ENCODE data around the gene ZNF536.

The ZNF536 gene

DNA sequence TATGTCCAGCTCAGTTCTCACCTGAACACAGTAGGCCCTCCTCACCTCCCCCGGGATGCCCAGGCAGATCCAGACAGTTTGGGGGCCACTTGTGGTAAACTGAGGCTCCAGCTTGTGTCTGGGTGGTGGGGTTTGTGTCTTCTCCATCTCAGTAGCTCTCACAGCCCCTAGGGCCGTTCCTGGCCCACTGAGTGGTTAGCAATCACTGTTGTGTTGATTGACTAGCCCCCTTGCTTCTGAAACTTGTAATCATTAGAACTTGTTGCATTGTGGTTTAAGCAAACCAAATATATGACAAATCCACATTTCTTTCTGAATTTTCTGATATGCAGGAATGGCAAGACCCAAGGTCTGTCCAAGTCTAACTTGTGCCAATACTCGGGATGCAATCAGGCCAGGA lies 13.9 kb upstream of the ZNF536 start:
- H3K4me3 ChIP-seq (ENCODE audit: low read depth, low read length): no peak overlapping the region
- H3K36me3 ChIP-seq (ENCODE audit: control insufficient read depth, insufficient read depth, low read length): no peaks in the 10 kb centered on the region
- H3K27me3 ChIP-seq (ENCODE audit: control insufficient read depth, insufficient read depth, low read length): no peaks in the 10 kb centered on the region
- H3K9ac ChIP-seq (ENCODE audit: low read depth, low read length): no peak overlapping the region
- H3K9me3 ChIP-seq (ENCODE audit: control insufficient read depth, insufficient read depth, low read length): no peaks in the 10 kb centered on the region
- H3K27ac ChIP-seq (ENCODE audit: low read depth, low read length): no peak overlapping the region
- peaks cover 8% of the 10 kb centered on the region; the same call in 1 of the 2 replicates for H3K4me1 ChIP-seq (ENCODE audit: control insufficient read depth, insufficient read depth, low read length)

DNA sequence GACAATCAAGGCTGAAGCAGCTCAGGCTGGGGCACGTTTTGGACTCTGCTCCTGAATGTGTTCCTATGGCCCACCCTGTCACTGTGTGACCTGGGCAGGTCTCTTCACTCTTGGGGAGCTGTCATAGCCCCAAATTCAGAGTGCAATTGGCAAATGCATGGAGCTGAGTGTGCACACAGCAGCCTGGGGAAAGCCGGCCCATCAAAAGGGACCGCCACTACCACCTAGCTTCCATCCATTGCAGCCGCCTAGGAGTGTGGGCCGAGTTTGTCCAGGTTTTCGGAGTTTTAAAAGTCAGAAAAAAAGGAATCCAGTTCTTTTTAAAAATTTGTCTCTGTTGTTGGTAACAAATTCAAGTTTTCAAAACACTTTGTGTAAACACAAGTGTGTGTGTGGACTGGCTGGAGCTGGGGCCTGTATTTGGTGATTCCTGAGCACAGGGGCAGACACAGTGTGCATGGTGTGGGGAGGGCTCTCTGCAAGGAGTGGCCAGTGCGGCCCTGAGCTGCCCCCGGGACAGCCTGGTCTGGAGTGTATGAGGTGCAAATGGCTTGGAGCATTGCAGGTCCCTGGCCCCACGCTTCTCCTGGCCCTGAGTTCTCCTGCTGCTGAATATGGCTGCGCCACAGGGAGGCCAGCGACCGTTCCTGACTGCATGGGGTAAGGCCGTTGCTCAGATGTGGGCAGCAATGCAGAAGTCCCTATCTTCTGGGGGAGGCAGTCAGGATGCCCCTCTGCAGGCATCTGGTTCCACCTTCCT lies 13.2 kb upstream of the ZNF536 start:
- Histone ChIP-seq H3K4me1 (ENCODE audit: control insufficient read depth, insufficient read depth, low read length) (peaks cover 8% of the 10 kb centered on the region; the same call in 1 of the 2 replicates), H3K36me3 (ENCODE audit: control insufficient read depth, insufficient read depth, low read length) (no peaks in the 10 kb centered on the region), H3K9me3 (ENCODE audit: control insufficient read depth, insufficient read depth, low read length) (no peaks in the 10 kb centered on the region), H3K27me3 (ENCODE audit: control insufficient read depth, insufficient read depth, low read length) (no peaks in the 10 kb centered on the region), H3K4me3 (ENCODE audit: low read depth, low read length) (no peak overlapping the region), H3K27ac (ENCODE audit: low read depth, low read length) (no peak overlapping the region), H3K9ac (ENCODE audit: low read depth, low read length) (no peak overlapping the region)

DNA sequence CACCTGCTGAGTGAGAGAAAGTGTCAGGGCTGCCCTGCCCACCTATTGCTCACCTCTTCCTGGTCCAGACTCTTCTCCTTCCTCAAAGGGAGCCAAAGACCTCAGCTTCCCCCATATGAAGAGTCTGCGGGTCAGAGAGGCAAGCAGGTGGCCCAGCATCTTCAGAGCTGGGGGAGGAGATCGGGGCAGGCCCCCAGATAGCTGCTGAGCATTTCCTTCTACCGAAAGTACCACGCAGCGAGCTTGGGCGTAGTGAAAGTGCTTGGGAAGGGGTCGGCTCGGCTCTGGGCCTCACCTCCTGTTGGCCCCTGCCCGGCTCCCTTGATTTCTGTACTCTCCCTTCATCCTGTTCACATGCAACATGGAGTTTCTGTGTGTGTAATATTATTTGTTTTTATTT lies 12.2 kb upstream of the ZNF536 start:
- no peak overlapping the region for H3K4me3 ChIP-seq (ENCODE audit: low read depth, low read length)
- no peak overlapping the region for H3K9ac ChIP-seq (ENCODE audit: low read depth, low read length)
- no peaks in the 10 kb centered on the region for H3K9me3 ChIP-seq (ENCODE audit: control insufficient read depth, insufficient read depth, low read length)
- peaks cover 8% of the 10 kb centered on the region; the same call in 1 of the 2 replicates for H3K4me1 ChIP-seq (ENCODE audit: control insufficient read depth, insufficient read depth, low read length)
- H3K36me3 ChIP-seq (ENCODE audit: control insufficient read depth, insufficient read depth, low read length): no peaks in the 10 kb centered on the region
- H3K27ac ChIP-seq (ENCODE audit: low read depth, low read length): no peak overlapping the region
- H3K27me3 ChIP-seq (ENCODE audit: control insufficient read depth, insufficient read depth, low read length): no peaks in the 10 kb centered on the region

DNA sequence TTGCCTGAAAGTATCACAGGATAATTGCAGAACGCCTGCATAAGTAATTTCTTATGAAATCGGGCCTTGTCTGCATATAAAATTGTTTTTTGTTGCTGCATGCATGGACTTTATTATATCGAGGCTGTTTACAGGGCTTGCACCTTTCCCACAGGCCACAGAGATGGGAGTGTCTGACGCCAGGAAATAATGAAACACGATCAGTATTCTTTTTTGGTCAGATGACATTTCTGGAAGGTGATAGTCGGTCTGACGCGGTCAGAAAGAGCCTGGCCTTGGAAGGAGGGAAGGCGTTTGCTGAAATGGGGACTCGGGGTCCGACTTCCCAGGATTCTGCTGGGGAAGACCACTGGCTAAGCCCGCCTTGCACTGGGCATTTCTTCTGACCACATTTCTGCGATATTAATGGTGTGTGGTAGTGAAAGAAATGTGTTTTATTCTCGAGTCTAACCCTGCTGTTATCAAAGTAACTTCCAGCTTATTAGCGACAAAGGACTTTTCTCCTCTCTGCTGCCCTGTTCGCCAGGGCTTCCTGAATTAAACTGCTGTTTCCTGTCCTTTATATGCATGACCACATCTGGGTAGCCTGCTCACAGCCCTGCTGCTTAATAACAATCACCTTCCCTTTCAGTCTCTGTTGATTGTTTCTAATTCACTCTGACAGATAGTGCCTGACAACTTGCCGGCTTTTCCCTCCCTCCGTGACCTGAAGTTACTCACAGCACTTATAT lies 11.6 kb upstream of the ZNF536 start:
- H3K9ac ChIP-seq (ENCODE audit: low read depth, low read length): no peak overlapping the region

DNA sequence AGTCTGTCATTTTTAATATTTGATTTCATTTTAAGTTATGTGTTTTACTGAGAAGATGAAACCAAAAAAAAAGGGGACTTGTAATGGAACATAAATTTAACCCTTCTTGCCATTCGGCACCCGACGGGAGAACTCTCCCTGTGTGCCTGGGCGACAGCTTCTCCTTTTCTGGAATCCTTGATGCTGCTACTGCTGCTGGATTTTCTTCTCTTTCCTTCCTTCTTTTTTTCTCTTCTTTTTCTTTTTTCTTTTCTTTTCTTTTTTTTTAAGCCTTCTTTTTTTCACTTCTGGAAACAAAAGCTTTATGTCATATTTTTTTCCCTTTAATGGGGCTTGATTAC lies 11.1 kb upstream of the ZNF536 start:
- Histone ChIP-seq H3K9ac (ENCODE audit: low read depth, low read length) (no peak overlapping the region), H3K9me3 (ENCODE audit: control insufficient read depth, insufficient read depth, low read length) (no peaks in the 10 kb centered on the region), H3K36me3 (ENCODE audit: control insufficient read depth, insufficient read depth, low read length) (no peaks in the 10 kb centered on the region), H3K27ac (ENCODE audit: low read depth, low read length) (no peak overlapping the region), H3K4me3 (ENCODE audit: low read depth, low read length) (no peak overlapping the region), H3K27me3 (ENCODE audit: control insufficient read depth, insufficient read depth, low read length) (no peaks in the 10 kb centered on the region), H3K4me1 (ENCODE audit: control insufficient read depth, insufficient read depth, low read length) (peaks cover 8% of the 10 kb centered on the region; the same call in 1 of the 2 replicates)

More for the DNA sequence above, 11.6 kb upstream of the ZNF536 start:
- H3K27me3 ChIP-seq (ENCODE audit: control insufficient read depth, insufficient read depth, low read length): no peaks in the 10 kb centered on the region
- H3K27ac ChIP-seq (ENCODE audit: low read depth, low read length): no peak overlapping the region
- no peak overlapping the region for H3K4me3 ChIP-seq (ENCODE audit: low read depth, low read length)
- H3K9me3 ChIP-seq (ENCODE audit: control insufficient read depth, insufficient read depth, low read length): no peaks in the 10 kb centered on the region
- H3K4me1 ChIP-seq (ENCODE audit: control insufficient read depth, insufficient read depth, low read length): peaks cover 8% of the 10 kb centered on the region; the same call in 1 of the 2 replicates
- H3K36me3 ChIP-seq (ENCODE audit: control insufficient read depth, insufficient read depth, low read length): no peaks in the 10 kb centered on the region

DNA sequence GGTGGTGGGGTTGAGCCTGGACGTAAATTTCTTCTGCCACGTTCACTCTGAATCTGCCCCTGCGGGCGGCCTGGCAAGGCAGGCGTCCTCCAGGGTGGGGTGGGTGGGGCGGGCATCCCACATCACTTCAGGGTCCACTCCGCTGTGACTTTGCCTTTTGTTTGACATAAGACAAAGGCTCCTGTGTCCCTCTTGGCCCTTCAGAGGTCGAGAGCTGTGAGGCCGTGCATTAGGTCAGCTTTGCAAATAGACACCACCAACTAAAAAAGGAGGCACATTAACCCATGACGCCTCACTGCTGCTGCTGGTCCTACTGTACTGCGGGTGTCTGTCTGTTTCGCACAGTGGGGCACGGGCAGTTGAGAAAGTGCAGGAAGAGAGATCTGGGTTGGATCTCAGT lies 10.5 kb upstream of the ZNF536 start:
- Histone ChIP-seq H3K27ac (ENCODE audit: low read depth, low read length) (no peak overlapping the region), H3K27me3 (ENCODE audit: control insufficient read depth, insufficient read depth, low read length) (no peaks in the 10 kb centered on the region), H3K4me1 (ENCODE audit: control insufficient read depth, insufficient read depth, low read length) (peaks cover 8% of the 10 kb centered on the region; the same call in 1 of the 2 replicates), H3K36me3 (ENCODE audit: control insufficient read depth, insufficient read depth, low read length) (no peaks in the 10 kb centered on the region), H3K9me3 (ENCODE audit: control insufficient read depth, insufficient read depth, low read length) (no peaks in the 10 kb centered on the region), H3K4me3 (ENCODE audit: low read depth, low read length) (no peak overlapping the region), H3K9ac (ENCODE audit: low read depth, low read length) (no peak overlapping the region)

DNA sequence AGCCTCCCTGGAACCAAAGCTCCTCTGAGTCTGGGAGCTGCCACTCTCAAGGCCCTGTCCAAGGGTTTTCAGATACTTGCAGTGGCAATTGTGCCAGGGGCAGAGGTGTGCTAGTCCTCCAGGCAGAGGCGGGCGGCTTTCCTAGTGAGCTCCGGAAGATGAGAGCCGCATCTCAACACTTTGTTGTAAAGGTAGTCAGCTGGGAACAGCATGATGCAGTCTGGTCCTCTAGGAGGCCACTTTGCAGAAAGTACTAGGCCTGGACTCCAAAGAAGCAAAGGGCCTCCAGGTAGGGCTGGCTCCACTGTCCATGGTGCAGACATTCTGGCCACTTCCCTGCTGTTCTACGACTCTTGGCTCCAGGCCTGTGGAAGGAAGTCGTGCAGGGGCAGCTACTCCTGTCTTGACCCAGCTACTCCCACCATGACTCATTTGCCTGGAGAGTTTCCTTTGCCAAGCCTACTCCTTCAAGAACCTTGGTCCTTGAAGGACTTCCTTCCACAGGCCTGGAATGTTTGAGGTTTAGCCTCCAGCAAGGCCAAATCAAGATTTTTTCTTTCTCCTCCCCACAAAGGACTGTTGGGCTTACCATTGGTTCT lies 9.9 kb upstream of the ZNF536 start:
- Histone ChIP-seq H3K36me3 (ENCODE audit: control insufficient read depth, insufficient read depth, low read length) (no peaks in the 10 kb centered on the region), H3K4me3 (ENCODE audit: low read depth, low read length) (no peak overlapping the region), H3K27me3 (ENCODE audit: control insufficient read depth, insufficient read depth, low read length) (no peaks in the 10 kb centered on the region), H3K9me3 (ENCODE audit: control insufficient read depth, insufficient read depth, low read length) (no peaks in the 10 kb centered on the region), H3K9ac (ENCODE audit: low read depth, low read length) (no peak overlapping the region), H3K4me1 (ENCODE audit: control insufficient read depth, insufficient read depth, low read length) (peaks cover 8% of the 10 kb centered on the region; the same call in 1 of the 2 replicates), H3K27ac (ENCODE audit: low read depth, low read length) (no peak overlapping the region)

DNA sequence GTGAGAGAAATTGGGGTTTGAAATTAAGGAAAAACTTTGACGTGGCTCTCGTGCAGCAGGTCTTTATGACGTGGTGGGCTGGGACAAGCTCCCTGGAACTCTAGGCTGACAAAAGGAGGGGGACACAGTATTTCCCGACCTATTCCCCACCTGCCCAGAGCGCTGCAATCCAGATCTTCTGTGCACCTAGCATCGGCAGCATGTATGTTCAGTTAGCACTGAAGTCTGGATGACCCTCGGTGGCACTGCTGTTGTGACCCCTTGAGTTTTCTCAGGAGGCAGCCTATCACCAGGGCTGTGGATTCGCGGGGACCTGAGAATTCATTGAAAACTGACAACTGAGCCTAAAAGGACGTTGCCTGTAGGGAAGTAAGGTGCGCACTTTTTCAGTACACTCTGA lies 9.1 kb upstream of the ZNF536 start:
- Histone ChIP-seq H3K9me3 (ENCODE audit: control insufficient read depth, insufficient read depth, low read length) (no peaks in the 10 kb centered on the region), H3K27ac (ENCODE audit: low read depth, low read length) (no peak overlapping the region), H3K36me3 (ENCODE audit: control insufficient read depth, insufficient read depth, low read length) (no peaks in the 10 kb centered on the region), H3K4me3 (ENCODE audit: low read depth, low read length) (no peak overlapping the region), H3K9ac (ENCODE audit: low read depth, low read length) (no peak overlapping the region), H3K27me3 (ENCODE audit: control insufficient read depth, insufficient read depth, low read length) (no peaks in the 10 kb centered on the region; the same call in 1 of the 2 replicates), H3K4me1 (ENCODE audit: control insufficient read depth, insufficient read depth, low read length) (peaks cover 8% of the 10 kb centered on the region; the same call in 1 of the 2 replicates)

DNA sequence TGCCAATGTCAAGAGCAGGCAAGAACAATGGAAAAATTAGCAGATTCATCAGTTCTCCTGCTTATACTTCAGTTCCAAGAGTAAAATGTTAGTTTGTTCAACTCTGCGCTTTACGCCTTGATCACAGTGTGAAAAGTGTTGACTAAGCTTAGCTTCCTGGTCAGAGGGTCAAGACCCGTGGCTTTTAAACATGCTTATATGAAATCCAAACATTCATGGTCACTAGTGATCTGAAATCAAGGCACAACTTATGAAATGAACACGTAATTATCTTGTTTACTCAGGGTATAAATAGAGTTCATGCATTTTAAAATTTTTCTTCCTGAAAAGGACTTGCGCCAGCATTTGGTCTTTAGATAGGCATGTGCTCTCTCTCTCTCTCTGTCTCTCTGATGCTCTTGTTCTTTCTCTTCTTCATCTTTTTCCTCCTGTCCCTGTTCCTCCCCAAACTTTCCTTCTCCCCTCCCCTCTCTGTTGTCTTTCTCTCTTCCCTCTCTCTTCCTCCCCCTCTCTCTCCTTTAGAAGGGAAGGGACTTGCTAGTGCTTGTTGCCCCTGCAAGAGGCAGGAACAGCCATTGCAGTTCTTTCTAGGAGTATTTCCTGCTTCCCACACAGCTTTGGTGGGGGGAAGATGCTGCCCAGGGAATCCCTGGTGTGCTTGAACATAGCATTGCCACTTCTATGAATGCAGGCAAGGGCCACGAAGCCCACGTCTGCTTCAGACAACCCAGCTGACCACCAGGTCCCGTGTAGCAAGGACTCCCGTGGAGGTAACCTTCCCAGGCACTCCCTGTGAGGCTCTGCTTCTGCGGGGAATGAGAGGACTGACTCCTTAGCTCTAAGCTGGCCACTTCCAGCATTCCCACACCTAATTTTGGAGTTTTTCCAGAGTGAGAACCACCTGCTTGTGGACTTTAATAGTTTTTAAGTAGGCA lies 7.1 kb upstream of the ZNF536 start:
- Histone ChIP-seq H3K27ac (ENCODE audit: low read depth, low read length) (no peak overlapping the region), H3K4me1 (ENCODE audit: control insufficient read depth, insufficient read depth, low read length) (peaks cover 8% of the 10 kb centered on the region; the same call in 1 of the 2 replicates), H3K27me3 (ENCODE audit: control insufficient read depth, insufficient read depth, low read length) (no peaks in the 10 kb centered on the region; the same call in 1 of the 2 replicates), H3K9ac (ENCODE audit: low read depth, low read length) (no peak overlapping the region), H3K4me3 (ENCODE audit: low read depth, low read length) (no peak overlapping the region), H3K9me3 (ENCODE audit: control insufficient read depth, insufficient read depth, low read length) (no peaks in the 10 kb centered on the region), H3K36me3 (ENCODE audit: control insufficient read depth, insufficient read depth, low read length) (no peaks in the 10 kb centered on the region)

DNA sequence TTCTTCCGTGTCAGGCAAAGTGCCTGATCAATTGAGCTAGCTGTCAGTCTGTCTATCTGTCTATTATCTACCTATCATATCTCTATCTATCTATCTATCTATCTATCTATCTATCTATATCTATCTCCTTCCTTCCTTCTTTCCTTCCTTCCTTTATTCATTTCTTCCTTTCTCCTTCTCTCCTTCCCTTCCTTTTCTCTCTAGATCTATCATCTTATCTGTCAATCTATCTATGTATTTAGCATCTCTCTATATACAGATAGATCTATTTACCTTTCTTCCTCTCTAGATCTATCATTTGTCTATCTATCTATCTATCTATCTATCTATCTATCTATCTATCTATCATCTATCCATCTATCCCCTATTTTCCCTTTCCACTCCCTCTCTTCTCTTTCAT lies 5.9 kb upstream of the ZNF536 start:
- H3K9me3 ChIP-seq (ENCODE audit: control insufficient read depth, insufficient read depth, low read length): no peaks in the 10 kb centered on the region
- H3K9ac ChIP-seq (ENCODE audit: low read depth, low read length): no peak overlapping the region
- peaks cover 3% of the 10 kb centered on the region; the same call in 1 of the 2 replicates for H3K4me1 ChIP-seq (ENCODE audit: control insufficient read depth, insufficient read depth, low read length)
- no peak overlapping the region for H3K27ac ChIP-seq (ENCODE audit: low read depth, low read length)
- H3K4me3 ChIP-seq (ENCODE audit: low read depth, low read length): no peak overlapping the region
- no peaks in the 10 kb centered on the region for H3K36me3 ChIP-seq (ENCODE audit: control insufficient read depth, insufficient read depth, low read length)
- H3K27me3 ChIP-seq (ENCODE audit: control insufficient read depth, insufficient read depth, low read length): no peaks in the 10 kb centered on the region; the same call in 1 of the 2 replicates

Measured in HUES48 (cell line).